ENCODE measurements around the gene TAF11L8.
"Not testable (repeated sequence)": the region's sequence is repeated elsewhere in the genome, so short reads cannot be mapped to it uniquely, and the experiment has no call there.

The TAF11L8 gene

DNA sequence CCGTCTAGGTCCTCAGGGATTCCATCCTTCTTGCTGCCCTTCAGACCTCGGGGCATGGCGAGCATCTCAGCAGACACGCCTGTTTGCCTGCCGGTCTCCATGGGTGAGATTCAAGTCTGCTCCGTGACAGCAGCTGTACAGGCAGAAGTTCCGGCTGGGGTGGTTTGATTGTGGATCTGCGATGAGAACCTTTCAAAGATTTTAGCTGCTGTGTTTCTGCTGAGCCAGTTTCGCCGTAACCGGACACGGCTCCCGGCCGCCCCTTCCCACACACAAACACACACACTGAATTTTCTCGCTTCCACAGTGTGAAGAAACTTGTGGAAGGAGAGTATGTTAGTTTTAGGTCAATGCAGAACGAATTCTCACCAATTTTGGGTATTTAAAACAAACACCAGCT lies at the start of gene TAF11L8:
Gene TAF11L8 (minus strand): TSS at position 101 of the 400 bp plus-strand sequence.
- not testable (repeated sequence) for DNase-seq (ENCODE audit: low spot score)

DNA sequence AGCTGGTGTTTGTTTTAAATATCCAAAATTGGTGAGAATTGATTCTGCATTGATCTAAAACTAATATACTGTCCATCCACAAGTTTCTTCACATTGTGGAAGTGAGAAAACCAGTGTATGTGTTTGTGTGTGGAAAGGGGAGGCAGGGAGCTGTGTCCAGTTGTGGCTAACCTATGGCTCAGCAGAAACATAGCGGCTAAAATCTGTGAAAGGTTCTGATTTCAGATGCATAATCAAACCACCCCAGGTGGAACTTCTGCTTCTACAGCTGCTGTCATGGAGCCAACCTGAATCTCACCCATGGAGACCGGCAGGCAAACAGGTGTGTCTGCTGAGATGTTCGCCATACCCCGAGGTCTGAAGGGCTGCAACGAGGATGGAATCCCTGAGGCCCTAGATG lies 43.4 kb upstream of the TAF11L8 start, which contains the start of gene TAF11L14:
Gene TAF11L14 (plus strand): TSS at position 301 of the 400 bp plus-strand sequence.
- no peak for DNase-seq (ENCODE audit: low spot score)

DNA sequence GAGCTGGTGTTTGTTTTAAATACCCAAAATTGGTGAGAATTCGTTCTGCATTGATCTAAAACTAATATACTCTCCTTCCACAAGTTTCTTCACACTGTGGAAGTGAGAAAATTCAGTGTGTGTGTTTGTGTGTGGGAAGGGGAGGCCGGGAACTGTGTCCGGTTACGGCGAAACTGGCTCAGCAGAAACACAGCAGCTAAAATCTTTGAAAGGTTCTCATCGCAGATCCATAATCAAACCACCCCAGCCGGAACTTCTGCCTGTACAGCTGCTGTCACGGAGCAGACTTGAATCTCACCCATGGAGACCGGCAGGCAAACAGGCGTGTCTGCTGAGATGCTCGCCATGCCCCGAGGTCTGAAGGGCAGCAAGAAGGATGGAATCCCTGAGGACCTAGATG lies 41.0 kb upstream of the TAF11L8 start, which contains the start of gene TAF11L13:
Gene TAF11L13 (plus strand): TSS at position 301 of the 400 bp plus-strand sequence.
- DNase-seq (ENCODE audit: low spot score) = not testable (repeated sequence)

DNA sequence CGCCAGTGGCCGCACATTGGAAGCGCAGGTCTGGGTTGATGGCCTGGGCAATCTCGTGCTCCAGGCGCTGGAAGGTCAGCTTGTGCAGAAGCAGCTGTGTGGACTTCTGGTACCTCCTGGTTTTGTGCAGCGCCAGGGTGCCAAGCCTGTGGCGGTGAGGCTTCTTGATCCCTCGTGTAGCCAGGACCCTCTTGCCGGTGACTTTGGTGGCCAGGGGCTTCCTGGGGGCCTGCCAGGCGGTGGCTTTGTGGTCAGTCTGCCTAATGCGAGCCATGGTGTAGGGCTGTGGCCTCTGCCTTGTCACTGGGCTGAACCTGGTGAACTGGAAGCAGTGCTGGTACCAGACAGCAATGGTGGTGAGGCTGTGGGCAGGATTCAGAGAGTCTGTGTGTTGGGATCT lies 34.9 kb upstream of the TAF11L8 start:
- DNase-seq (ENCODE audit: low spot score) = no peak

DNA sequence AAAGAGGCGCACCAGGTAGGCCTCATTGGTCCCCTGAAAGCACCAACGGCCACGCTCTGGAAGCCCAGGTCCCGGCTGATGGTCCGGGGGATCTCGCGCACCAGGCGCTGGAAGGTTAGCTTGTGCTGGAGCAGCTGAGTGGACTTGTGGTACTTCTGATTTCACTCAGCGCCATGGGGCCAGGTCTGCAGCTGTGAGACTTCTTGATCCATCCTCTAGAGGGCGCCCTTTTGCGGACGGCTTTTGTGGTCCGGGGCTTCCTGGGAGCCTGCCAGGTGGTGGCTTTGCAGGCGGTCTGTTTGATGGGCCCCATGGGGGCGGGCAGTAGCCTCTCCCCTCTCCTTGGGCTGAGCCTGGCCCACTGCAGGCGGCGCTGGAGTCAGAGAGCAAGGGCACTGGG lies 29.9 kb upstream of the TAF11L8 start:
- no peak for DNase-seq (ENCODE audit: low spot score)

DNA sequence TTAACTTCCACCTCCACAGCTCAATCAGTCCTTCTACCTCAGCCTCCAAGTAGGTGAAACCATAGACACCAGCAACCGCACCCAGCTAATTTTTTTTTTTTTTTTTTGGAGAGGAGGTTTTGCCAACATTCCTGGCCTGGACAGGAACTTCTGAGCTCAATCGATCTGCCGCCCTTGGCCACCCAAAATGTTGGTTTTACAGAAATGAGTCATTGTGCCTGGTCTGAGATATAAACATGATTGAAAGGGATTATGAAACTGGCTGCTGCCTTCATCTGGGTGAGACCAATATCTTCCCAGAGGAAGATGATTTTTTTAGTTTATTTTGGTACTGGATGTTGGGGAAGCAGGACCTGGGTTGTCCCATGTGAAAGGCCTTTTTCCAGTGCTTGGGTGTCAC lies 28.6 kb upstream of the TAF11L8 start:
- no peak for DNase-seq (ENCODE audit: low spot score)

DNA sequence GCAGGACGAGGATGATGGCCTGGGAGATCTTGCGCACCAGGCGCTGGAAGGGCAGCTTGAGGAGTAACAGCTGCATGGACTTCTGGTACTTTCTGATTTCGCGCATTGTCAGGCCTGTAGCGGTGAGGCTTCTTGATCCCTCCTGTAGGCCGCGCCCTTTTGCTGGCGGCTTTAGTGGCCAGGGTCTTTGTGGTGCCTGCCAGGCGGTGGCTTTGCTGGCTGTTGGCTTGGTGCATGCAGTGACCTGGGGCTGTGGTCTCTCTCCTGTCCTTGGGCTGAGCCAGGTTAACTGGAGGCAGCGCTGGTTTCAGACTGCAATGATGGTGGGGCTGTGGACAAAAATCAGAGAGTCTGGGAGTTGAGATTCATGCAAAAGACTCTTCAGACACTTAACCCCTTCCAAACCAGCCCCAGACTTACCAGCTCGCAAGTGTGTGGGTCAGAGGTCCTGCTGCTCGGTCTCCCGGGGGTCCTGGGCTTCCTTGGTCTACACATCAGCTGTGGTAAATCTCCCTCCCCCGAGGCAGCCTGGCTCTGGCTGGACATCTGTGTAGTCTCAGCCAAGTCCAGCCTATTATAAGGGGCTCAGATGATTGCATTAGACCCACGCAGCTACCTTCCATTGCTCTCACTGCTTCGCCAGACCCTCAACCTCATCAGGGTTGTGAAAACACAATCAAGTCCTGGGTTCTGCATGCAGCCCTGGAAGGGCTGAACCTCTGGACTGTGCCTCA lies 24.3 kb upstream of the TAF11L8 start:
- no peak for DNase-seq (ENCODE audit: low spot score)

DNA sequence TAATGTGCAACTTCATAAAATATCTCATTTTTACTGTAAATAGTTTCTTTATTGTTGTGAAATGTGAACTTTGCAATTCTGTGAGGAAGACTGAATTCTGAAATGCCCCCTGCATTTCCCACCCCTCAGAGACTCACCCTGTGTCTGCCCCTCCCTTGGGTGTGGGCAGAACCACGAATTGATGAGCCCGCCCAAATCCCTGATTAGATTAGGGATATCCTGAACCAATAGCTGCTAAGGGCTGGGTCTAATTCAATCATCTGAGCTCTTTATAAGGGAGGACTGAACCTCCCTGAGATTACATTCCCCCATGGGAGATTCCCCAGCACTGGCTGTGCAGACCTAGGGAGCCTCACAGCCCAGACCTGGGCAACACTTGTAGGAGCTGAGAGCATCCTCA lies 19.3 kb upstream of the TAF11L8 start, which contains the start of gene TAF11L12:
Gene TAF11L12 (plus strand): TSS at position 301 of the 400 bp plus-strand sequence.
- not testable (repeated sequence) for DNase-seq (ENCODE audit: low spot score)

DNA sequence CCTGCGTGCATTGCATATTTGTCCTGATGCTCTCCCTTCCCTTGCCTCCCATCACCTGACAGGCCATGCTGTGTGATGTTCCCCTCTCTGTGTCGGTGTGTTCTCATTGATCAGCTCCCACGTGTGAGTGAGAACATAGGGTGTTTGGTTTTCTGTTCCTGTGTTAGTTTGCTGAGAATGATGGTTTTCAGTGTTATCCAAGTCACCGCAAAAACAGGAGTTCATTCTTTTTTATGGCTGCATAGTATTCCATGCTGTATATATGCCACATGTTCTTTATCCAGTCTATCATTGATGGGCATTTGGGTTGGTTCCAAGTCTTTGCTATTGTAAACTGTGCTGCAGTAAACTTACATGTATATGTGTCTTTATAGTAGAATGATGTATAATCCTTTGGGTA lies 16.7 kb upstream of the TAF11L8 start:
- not testable (repeated sequence) for DNase-seq (ENCODE audit: low spot score)

DNA sequence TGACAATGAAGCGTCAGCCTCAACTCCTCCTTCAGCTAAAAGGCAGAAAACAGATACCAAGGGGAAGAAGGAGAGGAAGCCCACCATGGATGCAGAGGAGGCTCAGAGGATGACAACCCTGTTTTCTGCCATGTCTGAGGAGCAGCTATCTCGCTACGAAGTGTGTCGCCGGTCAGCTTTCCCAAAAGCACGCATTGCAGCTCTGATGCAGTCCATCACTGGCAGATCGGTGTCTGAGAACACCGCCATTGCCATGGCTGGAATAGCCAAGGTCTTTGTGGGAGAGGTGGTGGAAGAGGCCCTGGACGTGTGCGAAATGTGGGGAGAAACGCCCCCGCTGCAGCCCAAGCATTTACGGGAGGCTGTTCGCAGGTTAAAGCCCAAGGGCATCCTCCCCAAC lies 14.2 kb upstream of the TAF11L8 start:
- no peak for DNase-seq (ENCODE audit: low spot score)

DNA sequence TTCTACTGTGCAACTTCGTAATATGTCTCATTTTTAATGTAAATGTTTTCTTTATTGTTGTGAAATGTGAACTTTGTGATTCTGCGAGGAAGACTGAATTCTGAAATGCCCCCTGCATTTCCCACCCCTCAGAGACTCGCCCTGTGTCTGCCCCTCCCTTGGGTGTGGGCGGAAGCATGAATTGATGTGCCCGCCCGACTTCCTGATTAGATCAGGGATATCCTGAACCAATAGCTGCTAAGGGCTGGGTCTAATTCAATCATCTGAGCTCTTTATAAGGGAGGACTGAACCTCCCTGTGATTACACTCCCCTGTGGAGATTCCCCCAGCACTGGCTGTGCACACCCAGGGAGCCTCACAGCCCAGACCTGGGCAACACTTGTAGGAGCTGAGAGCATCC lies 13.1 kb upstream of the TAF11L8 start, which contains the start of gene TAF11L11:
Gene TAF11L11 (plus strand): TSS at position 304 of the 400 bp plus-strand sequence.
- DNase-seq (ENCODE audit: low spot score) = not testable (repeated sequence)

DNA sequence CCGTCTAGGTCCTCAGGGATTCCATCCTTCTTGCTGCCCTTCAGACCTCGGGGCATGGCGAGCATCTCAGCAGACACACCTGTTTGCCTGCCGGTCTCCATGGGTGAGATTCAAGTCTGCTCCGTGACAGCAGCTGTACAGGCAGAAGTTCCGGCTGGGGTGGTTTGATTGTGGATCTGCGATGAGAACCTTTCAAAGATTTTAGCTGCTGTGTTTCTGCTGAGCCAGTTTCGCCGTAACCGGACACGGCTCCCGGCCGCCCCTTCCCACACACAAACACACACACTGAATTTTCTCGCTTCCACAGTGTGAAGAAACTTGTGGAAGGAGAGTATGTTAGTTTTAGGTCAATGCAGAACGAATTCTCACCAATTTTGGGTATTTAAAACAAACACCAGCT lies 7.0 kb upstream of the TAF11L8 start, which contains the start of gene TAF11L10:
Gene TAF11L10 (minus strand): TSS at position 101 of the 400 bp plus-strand sequence.
- not testable (repeated sequence) for DNase-seq (ENCODE audit: low spot score)

DNA sequence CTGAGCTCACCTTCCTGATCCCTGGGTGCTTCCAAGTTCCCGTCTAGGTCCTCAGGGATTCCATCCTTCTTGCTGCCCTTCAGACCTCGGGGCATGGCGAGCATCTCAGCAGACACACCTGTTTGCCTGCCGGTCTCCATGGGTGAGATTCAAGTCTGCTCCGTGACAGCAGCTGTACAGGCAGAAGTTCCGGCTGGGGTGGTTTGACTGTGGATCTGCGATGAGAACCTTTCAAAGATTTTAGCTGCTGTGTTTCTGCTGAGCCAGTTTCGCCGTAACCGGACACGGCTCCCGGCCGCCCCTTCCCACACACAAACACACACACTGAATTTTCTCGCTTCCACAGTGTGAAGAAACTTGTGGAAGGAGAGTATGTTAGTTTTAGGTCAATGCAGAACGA lies 3.5 kb upstream of the TAF11L8 start, which contains the start of gene TAF11L9:
Gene TAF11L9 (minus strand): TSS at position 140 of the 400 bp plus-strand sequence.
- not testable (repeated sequence) for DNase-seq (ENCODE audit: low spot score)

DNA sequence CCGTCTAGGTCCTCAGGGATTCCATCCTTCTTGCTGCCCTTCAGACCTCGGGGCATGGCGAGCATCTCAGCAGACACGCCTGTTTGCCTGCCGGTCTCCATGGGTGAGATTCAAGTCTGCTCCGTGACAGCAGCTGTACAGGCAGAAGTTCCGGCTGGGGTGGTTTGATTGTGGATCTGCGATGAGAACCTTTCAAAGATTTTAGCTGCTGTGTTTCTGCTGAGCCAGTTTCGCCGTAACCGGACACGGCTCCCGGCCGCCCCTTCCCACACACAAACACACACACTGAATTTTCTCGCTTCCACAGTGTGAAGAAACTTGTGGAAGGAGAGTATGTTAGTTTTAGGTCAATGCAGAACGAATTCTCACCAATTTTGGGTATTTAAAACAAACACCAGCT lies 5.1 kb downstream of the TAF11L8 start, which contains the start of gene TAF11L7:
Gene TAF11L7 (minus strand): TSS at position 101 of the 400 bp plus-strand sequence.
- not testable (repeated sequence) for DNase-seq (ENCODE audit: low spot score)
